Measurements from ENCODE around the gene UNC5B.

DNA sequence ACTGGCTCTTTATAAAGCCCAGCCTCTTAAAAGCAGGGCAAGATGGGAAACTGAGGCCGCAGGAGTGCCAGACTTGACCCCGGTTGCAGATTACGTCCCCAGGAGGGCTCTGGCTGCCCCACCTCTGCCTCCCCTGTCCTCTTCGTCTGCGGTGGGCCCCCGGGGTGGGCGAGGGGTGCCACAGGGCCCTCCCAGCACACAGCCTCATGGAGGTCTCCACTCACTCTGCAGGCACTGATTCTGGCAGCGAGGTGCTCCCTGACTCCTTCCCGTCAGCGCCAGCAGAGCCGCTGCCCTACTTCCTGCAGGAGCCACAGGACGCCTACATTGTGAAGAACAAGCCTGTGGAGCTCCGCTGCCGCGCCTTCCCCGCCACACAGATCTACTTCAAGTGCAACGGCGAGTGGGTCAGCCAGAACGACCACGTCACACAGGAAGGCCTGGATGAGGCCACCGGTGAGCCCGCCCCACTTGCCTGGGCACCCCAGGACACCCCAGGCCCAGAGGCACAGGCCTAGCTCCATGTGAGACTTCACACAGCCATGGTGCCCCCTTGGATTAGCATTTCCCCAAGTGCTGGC is 67.3 kb downstream of the UNC5B start:
- TF ChIP-seq, protein P1, sequence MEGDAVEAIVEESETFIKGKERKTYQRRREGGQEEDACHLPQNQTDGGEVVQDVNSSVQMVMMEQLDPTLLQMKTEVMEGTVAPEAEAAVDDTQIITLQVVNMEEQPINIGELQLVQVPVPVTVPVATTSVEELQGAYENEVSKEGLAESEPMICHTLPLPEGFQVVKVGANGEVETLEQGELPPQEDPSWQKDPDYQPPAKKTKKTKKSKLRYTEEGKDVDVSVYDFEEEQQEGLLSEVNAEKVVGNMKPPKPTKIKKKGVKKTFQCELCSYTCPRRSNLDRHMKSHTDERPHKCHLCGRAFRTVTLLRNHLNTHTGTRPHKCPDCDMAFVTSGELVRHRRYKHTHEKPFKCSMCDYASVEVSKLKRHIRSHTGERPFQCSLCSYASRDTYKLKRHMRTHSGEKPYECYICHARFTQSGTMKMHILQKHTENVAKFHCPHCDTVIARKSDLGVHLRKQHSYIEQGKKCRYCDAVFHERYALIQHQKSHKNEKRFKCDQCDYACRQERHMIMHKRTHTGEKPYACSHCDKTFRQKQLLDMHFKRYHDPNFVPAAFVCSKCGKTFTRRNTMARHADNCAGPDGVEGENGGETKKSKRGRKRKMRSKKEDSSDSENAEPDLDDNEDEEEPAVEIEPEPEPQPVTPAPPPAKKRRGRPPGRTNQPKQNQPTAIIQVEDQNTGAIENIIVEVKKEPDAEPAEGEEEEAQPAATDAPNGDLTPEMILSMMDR (conservative IDR thresholded peaks at IDR 0.05 in 1 of 2, IDR thresholded peaks at IDR 0.05 in 1 of 2; ENCODE audit: extremely low read depth in 1 of 2, insufficient read depth in 1 of 2, low read depth in 1 of 2, low read length in 2 of 2), result no peak
- TF ChIP-seq EZH2 (IDR thresholded peaks at IDR 0.05; ENCODE audit: borderline replicate concordance, low read length), result no peak

Measured in mammary epithelial cell (primary cell).